Mesenteric fat pad (tissue), 1 donor: ENCODE data around the gene SEMA3G. TPM values are rescaled to one million over a fixed set of nuclear protein-coding genes. Genes with fewer than 3 reads are reported as not detected.

Experiments
- DNase-seq: peaks from one replicate; pipeline ENCODE4 v3.0.0-alpha.2; 2020; ENCODE audit warnings: low spot score
- total RNA-seq: library from RNA; stranded (reverse); fragmentation: NEBNext Ultra II Directional; extraction: Animal tissue kit (Norgen Biotek cat#: 25700); gene quantifications from one replicate; pipeline ENCODE4 v1.2.1, GENCODE V29; 2021
- donor health status: DM: yes; HTN: yes; CAD: no.

The SEMA3G gene
- total RNA-seq, 1 donor from 2014 or later: 144 TPM

DNA sequence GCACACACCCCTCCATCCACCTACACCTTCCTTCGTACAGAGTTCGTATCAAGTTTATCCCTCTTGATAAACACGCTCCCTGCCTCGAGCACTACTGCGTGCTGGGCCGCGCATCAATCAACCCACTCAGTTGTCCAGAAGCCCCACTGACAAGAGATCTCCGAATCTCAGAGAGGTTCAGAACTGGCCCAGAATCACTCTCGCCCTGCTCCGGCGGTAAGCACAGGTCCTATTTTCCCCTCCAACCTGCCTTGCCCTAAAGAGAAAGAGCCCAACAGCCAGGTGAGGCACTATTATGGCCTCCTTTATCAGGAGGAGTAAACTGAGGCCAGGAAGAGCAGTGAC is 10.0 kb upstream of the SEMA3G start:
- DNase-seq: no peak

- no peak for DNase-seq
These were observed 9.5 kb upstream of the SEMA3G start for GRCh38 chr3:52454250-52454937.

- no peak for DNase-seq
These were observed 8.8 kb upstream of the SEMA3G start, which contains the start of gene TNNC1 for GRCh38 chr3:52453496-52454249. Gene TNNC1 (minus strand): TSS chr3:52454041. CDS start chr3:52454015, 26 bp downstream.

DNA sequence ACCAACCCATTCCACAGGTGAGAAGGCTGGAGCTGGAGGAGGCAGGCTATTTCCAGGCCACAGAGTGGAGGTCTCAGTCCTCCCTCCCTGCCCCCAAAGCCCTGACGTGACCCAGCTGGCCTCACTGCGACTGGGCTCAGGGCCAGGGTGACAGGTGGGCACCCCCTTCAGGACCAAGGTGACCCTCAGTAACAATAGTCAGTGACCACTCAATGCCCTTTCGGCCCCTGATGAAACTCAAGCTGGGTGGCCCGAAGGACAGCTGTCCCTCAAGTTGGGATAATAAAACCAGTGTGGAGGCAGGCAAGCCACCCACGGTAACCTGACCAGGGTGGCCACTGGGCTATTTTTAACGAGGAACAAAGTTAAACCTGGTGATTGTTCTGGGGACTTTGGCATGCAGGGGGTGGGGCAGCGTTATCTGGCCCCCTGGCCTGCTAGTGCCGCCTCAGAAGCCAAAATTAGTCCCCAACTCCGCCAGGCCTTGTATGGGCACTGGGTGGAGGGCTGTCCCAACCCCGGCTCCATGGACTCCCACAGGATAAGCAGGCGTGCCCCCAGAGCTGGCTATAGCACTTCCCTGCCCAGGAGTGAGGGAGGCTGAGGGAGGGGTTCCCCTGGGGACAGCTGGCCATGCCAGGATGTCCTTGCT is 7.8 kb upstream of the SEMA3G start:
- no peak for DNase-seq

DNA sequence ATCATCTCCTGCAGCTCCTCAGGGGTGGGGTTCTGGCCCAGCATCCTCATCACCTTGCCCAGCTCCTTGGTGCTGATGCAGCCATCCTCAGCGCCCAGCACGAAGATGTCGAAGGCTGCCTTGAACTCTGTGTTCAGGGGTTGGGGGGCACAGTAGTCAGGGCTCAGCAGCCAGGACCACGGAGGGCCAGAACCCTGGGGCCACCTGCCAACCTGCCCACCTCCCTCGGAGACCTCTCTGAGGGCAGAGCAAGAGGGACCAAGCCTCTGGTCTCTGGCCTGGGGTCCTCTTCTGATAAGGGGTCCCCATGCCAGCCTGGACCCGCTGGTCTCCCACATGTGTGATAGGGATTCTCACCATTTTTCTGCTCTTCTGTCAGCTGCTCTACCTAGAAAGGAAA is 7.2 kb upstream of the SEMA3G start:
- DNase-seq: no peak

- no peak for DNase-seq
These were observed 6.6 kb upstream of the SEMA3G start for GRCh38 chr3:52451237-52452083.

DNA sequence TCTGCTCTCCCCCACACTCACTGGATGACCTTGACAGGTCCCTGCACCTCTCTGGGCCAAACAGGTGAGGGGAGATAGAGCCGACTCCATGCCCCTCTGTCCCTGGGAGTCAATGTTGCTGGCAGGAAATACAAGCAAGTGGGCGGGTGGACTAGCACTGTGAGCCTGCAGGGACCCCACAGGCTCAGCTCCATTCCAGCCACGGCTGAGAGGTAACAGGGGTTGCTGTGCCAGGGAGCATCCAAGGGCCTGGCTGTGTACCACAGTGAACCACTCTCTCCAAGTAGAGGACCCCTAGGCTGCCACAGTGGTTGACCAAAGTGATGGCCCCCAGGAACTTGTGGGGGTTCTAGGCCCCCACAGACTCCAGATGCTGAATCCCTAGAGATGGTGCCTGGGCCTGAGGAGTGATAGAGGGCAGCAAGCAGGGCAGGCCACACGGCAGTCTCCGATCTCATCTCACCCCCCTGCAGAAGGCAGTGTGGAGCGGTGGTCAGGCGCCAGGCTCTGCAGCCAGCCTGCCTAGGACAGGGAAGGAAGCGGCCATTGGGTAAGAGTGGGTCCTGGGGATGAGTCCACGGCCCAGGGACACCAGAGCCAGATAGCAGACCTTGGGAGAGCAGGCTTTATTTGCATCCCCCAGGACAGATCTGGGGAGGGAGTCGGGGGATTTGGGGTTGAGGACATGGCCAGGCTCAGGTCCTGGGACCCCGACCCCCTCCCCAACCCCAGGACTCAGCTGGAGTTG is 5.8 kb upstream of the SEMA3G start:
- DNase-seq: no peak

DNA sequence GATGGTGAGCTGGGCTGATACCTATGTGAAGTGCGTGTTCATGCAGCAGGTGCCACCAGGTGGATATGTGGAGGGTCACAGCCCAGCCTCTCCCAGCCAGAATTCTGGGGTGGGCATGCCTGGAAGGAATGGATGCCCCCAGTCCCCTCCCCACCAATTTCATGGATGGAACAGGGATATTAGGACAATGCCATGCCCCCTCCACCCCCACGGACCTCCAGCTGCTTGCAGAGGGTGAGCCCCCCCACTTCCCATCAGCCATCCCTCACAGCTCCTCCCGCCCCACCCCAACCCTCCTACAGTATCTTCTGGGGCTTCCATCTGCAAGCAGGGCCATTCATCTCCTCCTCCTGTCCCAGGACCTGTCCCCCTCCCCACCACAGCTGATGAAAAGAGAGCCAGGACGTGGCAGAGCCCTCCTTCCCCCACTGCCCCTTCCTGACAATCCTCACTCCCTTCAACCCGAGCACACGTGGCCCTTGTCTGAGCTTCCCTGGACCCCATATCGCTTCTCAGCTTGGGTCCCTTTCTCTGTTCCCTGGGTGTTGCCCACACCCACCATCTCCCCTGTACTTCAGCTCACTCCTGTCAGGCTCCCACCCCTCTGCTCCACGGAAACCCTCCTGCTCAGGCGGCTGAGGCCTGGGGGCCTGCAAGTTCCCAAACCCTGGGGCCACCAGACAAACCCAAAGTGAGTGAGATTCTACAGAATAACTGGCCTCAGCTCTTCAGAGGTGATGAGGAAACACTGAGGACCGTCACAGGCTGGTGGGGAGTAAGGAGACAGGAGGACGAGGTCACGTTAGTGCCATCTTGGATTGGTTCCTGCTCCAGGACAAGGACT is 2.8 kb upstream of the SEMA3G start:
- DNase-seq: no peak

GRCh38 chr3:52446631-52447511 is 2.0 kb upstream of the SEMA3G start:
- DNase-seq: no peak

- DNase-seq: no peak
These were observed 1.1 kb upstream of the SEMA3G start for GRCh38 chr3:52446042-52446441.

GRCh38 chr3:52443791-52444687 is 864 bp downstream of the SEMA3G start:
- no peak for DNase-seq

GRCh38 chr3:52443268-52443610 is 1.7 kb downstream of the SEMA3G start:
- no peak for DNase-seq

DNA sequence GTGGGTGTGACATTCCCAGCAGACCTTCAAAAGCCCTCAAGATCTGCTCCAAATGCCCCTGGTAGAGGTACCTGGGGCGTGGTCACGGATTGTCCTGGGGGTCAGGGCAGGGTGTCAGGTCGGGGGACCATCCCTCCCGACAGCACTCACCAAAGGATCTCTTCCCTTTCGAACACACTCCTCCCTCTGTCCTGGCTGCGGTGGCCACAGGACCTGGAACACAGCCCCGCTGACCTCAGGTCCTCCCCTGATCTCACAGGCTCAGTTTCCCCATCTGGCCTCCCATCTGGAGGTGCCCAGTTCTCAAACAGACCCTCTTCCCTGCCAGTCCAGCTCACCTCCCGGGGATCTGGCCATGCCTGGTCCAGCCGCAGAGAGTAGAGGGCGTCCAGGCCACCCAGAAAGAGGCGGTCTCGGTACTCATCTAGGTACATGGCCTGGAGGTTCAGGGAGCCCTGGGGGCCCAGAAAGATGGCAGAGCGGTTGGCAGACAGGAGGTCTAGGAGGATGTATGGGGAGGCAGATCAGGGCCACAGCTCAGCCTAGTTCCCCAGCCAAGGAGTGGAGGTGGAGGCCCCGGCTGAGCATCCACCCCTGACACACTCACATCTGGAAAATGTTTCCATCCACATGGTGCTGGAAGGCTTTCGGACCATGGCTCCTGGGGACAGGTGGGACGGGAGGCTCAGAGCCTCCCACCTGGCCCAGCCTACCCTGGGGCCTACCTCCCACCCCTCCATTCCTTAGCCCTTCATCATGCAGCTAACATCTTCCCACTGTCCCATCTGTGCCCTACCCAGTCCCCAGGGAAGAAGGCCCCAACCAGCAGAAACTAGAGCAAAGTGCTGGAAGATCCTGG is 2.3 kb downstream of the SEMA3G start:
- no peak for DNase-seq

DNA sequence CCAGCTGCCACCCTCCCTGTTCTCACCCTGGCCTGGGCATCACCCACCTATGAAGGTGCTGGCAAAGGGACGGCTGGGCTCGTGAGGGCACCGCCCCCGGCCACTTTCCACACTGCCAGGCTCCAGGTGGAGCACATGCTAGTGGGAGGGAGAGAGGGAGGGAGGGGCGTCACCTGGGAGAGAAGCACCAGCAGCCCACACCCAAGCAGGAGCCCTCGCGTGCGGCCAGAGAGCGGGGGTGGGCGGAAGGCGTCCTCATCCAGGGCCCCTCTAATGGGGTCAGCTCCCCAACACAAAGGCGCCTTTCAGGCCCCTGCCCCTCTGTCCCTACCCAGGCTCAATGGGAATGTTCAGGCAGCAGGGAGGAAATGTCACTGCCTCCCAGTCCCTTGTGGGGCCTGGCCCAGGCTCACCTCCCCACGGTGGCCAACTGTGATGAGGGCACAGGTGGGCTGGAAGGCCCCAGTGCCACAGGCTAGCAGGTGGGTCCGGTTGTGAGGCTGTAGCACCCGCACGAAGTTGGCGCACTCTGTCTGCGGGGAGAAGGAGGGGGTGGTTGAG is 3.1 kb downstream of the SEMA3G start:
- DNase-seq: no peak

DNA sequence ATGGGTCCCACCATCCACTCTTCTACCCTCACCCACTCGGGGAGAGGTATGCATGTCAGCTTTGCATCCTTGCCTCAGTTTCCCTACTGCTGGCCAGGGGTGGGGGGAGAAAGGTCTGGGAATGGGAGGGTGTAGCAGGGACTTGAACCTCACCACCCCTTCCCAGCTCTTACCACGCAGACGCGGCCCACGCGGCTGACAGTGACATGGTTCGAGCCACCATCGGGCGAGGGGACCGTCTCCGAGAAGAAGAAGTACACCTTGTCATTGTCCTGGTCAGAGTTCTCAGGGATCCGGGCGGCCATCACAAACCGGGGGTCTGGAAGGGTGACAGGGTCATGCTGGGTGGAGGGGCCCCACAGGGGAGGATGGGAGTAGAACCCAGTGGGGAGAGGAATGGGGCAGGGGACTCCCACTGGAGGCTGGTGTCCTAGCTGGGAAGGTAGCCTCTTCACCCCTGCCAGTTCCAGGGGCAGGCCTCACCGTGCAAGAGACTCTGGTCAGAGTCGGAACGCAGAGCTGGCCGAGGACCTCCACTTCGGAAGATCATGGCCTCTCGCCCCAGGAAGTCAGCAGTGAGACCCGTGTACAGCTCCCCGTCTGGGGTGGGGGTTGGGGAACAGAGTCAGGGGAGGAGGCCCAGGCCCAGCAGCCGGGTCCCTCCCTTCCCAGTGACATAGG is 3.7 kb downstream of the SEMA3G start:
- DNase-seq: no peak

DNA sequence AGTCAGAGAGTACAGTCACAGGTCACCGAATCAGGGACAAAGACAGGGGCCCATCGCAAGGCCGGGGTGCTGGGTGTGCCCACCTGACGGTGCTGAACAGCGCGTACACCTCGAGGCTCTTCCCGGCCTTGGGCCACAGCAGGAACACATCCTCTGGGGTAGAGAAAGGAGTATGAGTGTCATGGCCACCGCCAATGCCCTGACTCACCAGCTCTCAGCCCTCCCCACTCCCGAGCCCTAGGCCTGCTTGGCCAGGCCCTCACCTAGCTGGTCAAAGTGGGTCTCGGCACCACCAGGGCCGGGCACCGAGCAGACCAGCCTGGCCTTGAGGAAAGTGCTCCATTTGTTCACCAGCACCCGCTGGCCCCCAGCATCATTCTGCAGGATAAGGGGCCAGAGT is 4.2 kb downstream of the SEMA3G start:
- no peak for DNase-seq
